Panc1 (cell line): Measurements from ENCODE around the gene ROPN1L. TPM values are rescaled to one million over a fixed set of nuclear protein-coding genes. Genes with fewer than 3 reads are reported as not detected.

ENCODE experiments used
- ATAC-seq: fragments of 200-7000 bp; cut with Tn5 transposase; 2 replicates; pipeline ENCODE4 v1.9.1; 2020; ENCODE audit warnings: mild to moderate bottlenecking, moderate library complexity
- BruUV-seq: library from RNA; stranded (reverse); fragments of 400-500 nt; replicated peaks from 2 replicates; lab custom pipeline; 2021; lab: Mats Ljungman, UMichigan
- CTCF ChIA-PET: fragments of 300-600 bp; sonication (Branson Sonifier 250); formaldehyde crosslinking; loops from one replicate; lab custom pipeline; 2022; ENCODE audit warnings: antibody characterized with exemption; lab: Charles Lee
- POLR2A ChIA-PET: fragments of 300-600 bp; sonication (Branson Sonifier 250); formaldehyde crosslinking; loops from one replicate; lab custom pipeline; 2022; ENCODE audit warnings: antibody characterized with exemption; lab: Charles Lee
- DNase-seq: peaks from one replicate; pipeline ENCODE4 v3.0.0-alpha.2; 2010; ENCODE audit warnings: low read depth, low spot score
- H3K27ac ChIP-seq: 2 replicates; pipeline ENCODE4 v1.5.1; 2011; ENCODE audit warnings: mild to moderate bottlenecking, low read length, inconsistent platforms
- H3K27me3 ChIP-seq: fragments of 200-500 bp; sonication (Bioruptor generic); 2 replicates; pipeline ENCODE4 v1.6.0; 2014; ENCODE audit warnings: low read length, inconsistent platforms; ENCODE audit not compliant: control insufficient read depth, insufficient read depth
- H3K36me3 ChIP-seq: fragments of 200-500 bp; sonication (Bioruptor generic); 2 replicates; pipeline ENCODE4 v1.5.1; 2014; ENCODE audit warnings: inconsistent platforms, mild to moderate bottlenecking, low read length, moderate library complexity; ENCODE audit not compliant: control insufficient read depth, insufficient read depth
- H3K4me1 ChIP-seq: 2 replicates; pipeline ENCODE4 v1.5.1; 2011; ENCODE audit warnings: inconsistent platforms, mild to moderate bottlenecking, low read length, moderate library complexity; ENCODE audit not compliant: control insufficient read depth, insufficient read depth
- H3K4me3 ChIP-seq, 2 experiments: 2 replicates each; pipeline ENCODE4 v1.5.1; 2011 to 2012; ENCODE audit warnings: low read depth in 2 of 2, low read length in 2 of 2, mild to moderate bottlenecking in 2 of 2, inconsistent platforms in 1 of 2, moderate library complexity in 1 of 2
- H3K9me3 ChIP-seq: fragments of 200-500 bp; sonication (Bioruptor generic); 2 replicates; pipeline ENCODE4 v1.5.1; 2014; ENCODE audit warnings: low read depth, mild to moderate bottlenecking, inconsistent platforms, low read length, moderate library complexity; ENCODE audit not compliant: control insufficient read depth, insufficient read depth
- CTCF ChIP-seq: fragments of 450-650 bp; IDR thresholded peaks from 2 replicates; pipeline ENCODE4 v1.5.1; 2017; ENCODE audit warnings: mild to moderate bottlenecking
- POLR2AphosphoS5 ChIP-seq: IDR thresholded peaks from 2 replicates; pipeline ENCODE4 v1.6.1; 2012; ENCODE audit warnings: mild to moderate bottlenecking, low read depth, low read length, moderate library complexity
- REST ChIP-seq, 2 experiments: IDR thresholded peaks; 2 replicates each; pipeline ENCODE4 v1.6.1; 2011 to 2012; ENCODE audit warnings: low read depth in 2 of 2, control low read depth in 1 of 2, low read length in 1 of 2, mild to moderate bottlenecking in 1 of 2, moderate library complexity in 1 of 2; ENCODE audit not compliant: insufficient read depth in 1 of 2
- SIN3A ChIP-seq: IDR thresholded peaks from 2 replicates; pipeline ENCODE4 v1.6.1; 2012; ENCODE audit warnings: low read depth, mild to moderate bottlenecking, low read length, moderate library complexity, borderline replicate concordance; ENCODE audit not compliant: insufficient read depth
- TCF7L2 ChIP-seq: IDR thresholded peaks from 2 replicates; pipeline ENCODE4 v1.6.1; 2011; ENCODE audit warnings: mild to moderate bottlenecking, low read depth, low read length, inconsistent platforms
- in situ Hi-C: cut with HindIII; loops from 2 replicates; pipeline ENCODE4 v1.10.0; 2016; ENCODE audit warnings: low sequenced_read_pairs, low pct_unique_long_range_greater_than_20kb
- intact Hi-C: fragments of 100-400 bp; cut with micrococcal nuclease; formaldehyde crosslinking; loops from one replicate; pipeline ENCODE4 v1.10.0; 2022; ENCODE audit not compliant: unreplicated experiment
- total RNA-seq: library from RNA; stranded (reverse); gene quantifications from one replicate; pipeline ENCODE4 v1.2.1, GENCODE V29; 2021; ENCODE audit not compliant: unreplicated experiment

Gene ROPN1L
- total RNA-seq, 1 experiment from 2014 or later: 3.0 TPM

DNA sequence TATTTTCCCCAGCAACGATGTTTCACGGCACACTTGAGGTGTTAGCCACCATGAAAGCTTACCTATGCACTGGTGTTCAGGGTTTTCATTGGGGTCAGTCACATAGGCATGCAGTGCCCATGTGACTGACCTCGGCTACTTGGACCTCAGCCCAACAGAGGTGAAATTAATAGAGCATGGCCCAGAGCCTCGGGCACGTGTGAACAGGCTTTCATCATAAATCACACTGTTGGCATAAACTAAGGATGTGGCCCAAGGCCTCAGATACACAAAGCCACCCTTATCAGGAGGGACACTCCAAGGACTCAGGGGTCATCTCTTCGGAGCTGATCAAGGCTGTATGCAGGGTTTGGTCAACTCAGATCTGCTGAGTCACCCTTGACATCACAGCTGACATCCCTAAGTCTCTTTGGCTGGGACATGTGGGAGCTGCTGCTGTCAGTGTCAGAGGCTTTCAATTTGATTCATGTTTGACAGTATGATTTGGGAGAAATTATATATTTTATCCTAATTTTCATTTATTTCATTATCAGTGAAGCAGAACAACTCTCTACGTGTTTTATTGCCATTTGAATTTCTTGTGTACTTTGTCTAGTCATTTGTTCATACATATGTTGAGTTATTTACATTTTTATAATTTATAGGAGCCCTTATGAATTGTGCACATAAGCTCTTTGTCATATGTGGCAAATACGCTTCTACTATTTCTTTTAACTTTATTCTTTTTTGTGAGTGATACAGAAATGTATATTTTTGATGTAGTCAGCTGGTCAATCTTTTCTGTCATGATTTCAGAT is 62.5 kb downstream of the ROPN1L start:
- in situ Hi-C loops: no loop called here
- POLR2A ChIA-PET: interaction anchor here (0.6 kb wide), 1 partner anchor 32 kb away, joined by 3 read pairs; no protein-coding TSS in a partner anchor
- ATAC-seq: no peak

GRCh38 chr5:10505517-10506095 is 63.9 kb downstream of the ROPN1L start:
- ATAC-seq (no peak), DNase-seq (no peak)
- TF ChIP-seq TCF7L2 (no peak), CTCF (no peak), POLR2AphosphoS5 (no peak), REST (IDR thresholded peaks at IDR 0.05; ENCODE audit: insufficient read depth in 1 of 2, low read depth in 2 of 2, low read length in 1 of 2) (no peak)
- ChIA-PET POLR2A (no interaction called here), CTCF (no interaction called here)
- no peak overlapping the region for H3K27ac ChIP-seq
- in situ Hi-C loops (no loop called here), intact Hi-C loops (no loop called here)
- BruUV-seq: no TSS peak
- H3K36me3 ChIP-seq: no peaks in the 10 kb centered on the region
- H3K9me3 ChIP-seq: no peaks in the 10 kb centered on the region
- peaks cover 15% of the 10 kb centered on the region; the same call in 1 of the 2 replicates for H3K4me1 ChIP-seq
- no peaks in the 10 kb centered on the region for H3K27me3 ChIP-seq
- H3K4me3 ChIP-seq: no peak overlapping the region

More for the DNA sequence above, 62.5 kb downstream of the ROPN1L start:
- no peak for DNase-seq
- intact Hi-C loops: no loop called here
- peaks cover 15% of the 10 kb centered on the region; the same call in 1 of the 2 replicates for H3K4me1 ChIP-seq
- CTCF ChIA-PET: interaction anchor here (1.4 kb wide), 1 partner anchor 123 kb away, joined by 3 read pairs; no protein-coding TSS in a partner anchor
- H3K27ac ChIP-seq: peak overlapping the region; percentile 40; the same call in 1 of the 2 replicates
- H3K36me3 ChIP-seq: no peaks in the 10 kb centered on the region
- no TSS peak for BruUV-seq
- H3K27me3 ChIP-seq: no peaks in the 10 kb centered on the region
- no peak overlapping the region for H3K4me3 ChIP-seq
- H3K9me3 ChIP-seq: no peaks in the 10 kb centered on the region
- TF ChIP-seq CTCF (no peak), TCF7L2 (no peak), SIN3A (no peak), POLR2AphosphoS5 (no peak)
